Measurements from ENCODE around the gene HIP1. TPM values are rescaled to one million over a fixed set of nuclear protein-coding genes. Genes with fewer than 3 reads are reported as not detected.
"Not testable (repeated sequence)": the region's sequence is repeated elsewhere in the genome, so short reads cannot be mapped to it uniquely, and the experiment has no call there.

HIP1 gene
- total RNA-seq, 1 experiment from 2014 or later = 43.3 TPM

GRCh38 chr7:75604408-75604807, 134.3 kb downstream of the HIP1 start:
- DNase-seq (ENCODE audit: low read depth, low spot score) (no peak), ATAC-seq (no peak)
- BruUV-seq (replicated peaks) = no TSS peak
- in situ Hi-C loops (cut with HindIII; ENCODE audit: low pct_unique_long_range_greater_than_20kb, low sequenced_read_pairs) = no loop called here
- no peak overlapping the region for H3K4me3 ChIP-seq (ENCODE audit: low read depth in 2 of 2, low read length in 2 of 2)
- H3K4me1 ChIP-seq (ENCODE audit: control insufficient read depth, insufficient read depth, low read length) = 0 out of 2 replicates have a peak, but pooled peaks cover 1% of the 10 kb centered on the region
- ChIA-PET CTCF (no interaction called here), POLR2A (no interaction called here)
- no peaks in the 10 kb centered on the region for H3K36me3 ChIP-seq (ENCODE audit: control insufficient read depth, insufficient read depth, low read length)
- TF ChIP-seq TCF7L2 (IDR thresholded peaks at IDR 0.05; ENCODE audit: low read depth, low read length) (no peak), REST (IDR thresholded peaks at IDR 0.05; ENCODE audit: insufficient read depth in 1 of 2, low read depth in 2 of 2, low read length in 1 of 2) (no peak), SIN3A (IDR thresholded peaks at IDR 0.05; ENCODE audit: borderline replicate concordance, insufficient read depth, low read depth, low read length) (no peak)
- H3K27me3 ChIP-seq (ENCODE audit: control insufficient read depth, insufficient read depth, low read length) = no peaks in the 10 kb centered on the region
- no peak overlapping the region for H3K27ac ChIP-seq (ENCODE audit: low read length)
- intact Hi-C loops (cut with micrococcal nuclease; ENCODE audit: unreplicated experiment) = no loop called here
- H3K9me3 ChIP-seq (ENCODE audit: control insufficient read depth, insufficient read depth, low read depth, low read length) = no peaks in the 10 kb centered on the region

GRCh38 chr7:75602831-75603230, 135.9 kb downstream of the HIP1 start:
- H3K9me3 ChIP-seq (ENCODE audit: control insufficient read depth, insufficient read depth, low read depth, low read length); ATAC-seq; DNase-seq (ENCODE audit: low read depth, low spot score); H3K36me3 ChIP-seq (ENCODE audit: control insufficient read depth, insufficient read depth, low read length); in situ Hi-C loops (cut with HindIII; ENCODE audit: low pct_unique_long_range_greater_than_20kb, low sequenced_read_pairs); BruUV-seq (replicated peaks); H3K27ac ChIP-seq (ENCODE audit: low read length); intact Hi-C loops (cut with micrococcal nuclease; ENCODE audit: unreplicated experiment); POLR2A ChIA-PET; H3K4me3 ChIP-seq (ENCODE audit: low read depth in 2 of 2, low read length in 2 of 2); CTCF ChIA-PET; H3K27me3 ChIP-seq (ENCODE audit: control insufficient read depth, insufficient read depth, low read length); H3K4me1 ChIP-seq (ENCODE audit: control insufficient read depth, insufficient read depth, low read length): not testable (repeated sequence)

GRCh38 chr7:75601539-75601938, 137.2 kb downstream of the HIP1 start:
- no TSS peak for BruUV-seq (replicated peaks)
- ATAC-seq = no peak
- peaks cover 15% of the 10 kb centered on the region for H3K4me1 ChIP-seq (ENCODE audit: control insufficient read depth, insufficient read depth, low read length)
- no peaks in the 10 kb centered on the region for H3K27me3 ChIP-seq (ENCODE audit: control insufficient read depth, insufficient read depth, low read length)
- no peak for TF ChIP-seq REST (IDR thresholded peaks at IDR 0.05; ENCODE audit: insufficient read depth in 1 of 2, low read depth in 2 of 2, low read length in 1 of 2)
- no peak for TF ChIP-seq POLR2AphosphoS5 (IDR thresholded peaks at IDR 0.05; ENCODE audit: low read depth, low read length)
- TF ChIP-seq CTCF (IDR thresholded peaks at IDR 0.05) = no peak
- no peak for TF ChIP-seq TCF7L2 (IDR thresholded peaks at IDR 0.05; ENCODE audit: low read depth, low read length)
- TF ChIP-seq SIN3A (IDR thresholded peaks at IDR 0.05; ENCODE audit: borderline replicate concordance, insufficient read depth, low read depth, low read length) = no peak
- in situ Hi-C loops (cut with HindIII; ENCODE audit: low pct_unique_long_range_greater_than_20kb, low sequenced_read_pairs) = no loop called here
- H3K9me3 ChIP-seq (ENCODE audit: control insufficient read depth, insufficient read depth, low read depth, low read length) = no peaks in the 10 kb centered on the region
- CTCF ChIA-PET = interaction anchor here (0.6 kb wide), 2 partner anchors 8 to 14 kb away, joined by 3 to 6 read pairs; no protein-coding TSS in a partner anchor
- DNase-seq (ENCODE audit: low read depth, low spot score) = no peak
- no peak overlapping the region for H3K4me3 ChIP-seq (ENCODE audit: low read depth in 2 of 2, low read length in 2 of 2)
- H3K36me3 ChIP-seq (ENCODE audit: control insufficient read depth, insufficient read depth, low read length) = no peaks in the 10 kb centered on the region
- no peak overlapping the region for H3K27ac ChIP-seq (ENCODE audit: low read length)
- POLR2A ChIA-PET = no interaction called here
- intact Hi-C loops (cut with micrococcal nuclease; ENCODE audit: unreplicated experiment) = no loop called here

- H3K9me3 ChIP-seq (ENCODE audit: control insufficient read depth, insufficient read depth, low read depth, low read length); intact Hi-C loops (cut with micrococcal nuclease; ENCODE audit: unreplicated experiment); BruUV-seq (replicated peaks); H3K27ac ChIP-seq (ENCODE audit: low read length); DNase-seq (ENCODE audit: low read depth, low spot score); ATAC-seq; in situ Hi-C loops (cut with HindIII; ENCODE audit: low pct_unique_long_range_greater_than_20kb, low sequenced_read_pairs); CTCF ChIA-PET; H3K4me3 ChIP-seq (ENCODE audit: low read depth in 2 of 2, low read length in 2 of 2); H3K27me3 ChIP-seq (ENCODE audit: control insufficient read depth, insufficient read depth, low read length); H3K36me3 ChIP-seq (ENCODE audit: control insufficient read depth, insufficient read depth, low read length); POLR2A ChIA-PET: not testable (repeated sequence)
- peaks cover 16% of the 10 kb centered on the region for H3K4me1 ChIP-seq (ENCODE audit: control insufficient read depth, insufficient read depth, low read length)
These were observed 138.0 kb downstream of the HIP1 start for GRCh38 chr7:75600748-75601147.
